T-helper 2 cell treated with Interferon-gamma antibody and Interleukin-4, amounts not matched to agents 100 ng/mL and 5 ng/mL, for 36 hours (primary cell): ENCODE results near the gene MED12L. TPM values are rescaled to one million over a fixed set of nuclear protein-coding genes. Genes with fewer than 3 reads are reported as not detected.

Experiments
- intact Hi-C: fragments of 100-400 bp; cut with micrococcal nuclease; formaldehyde crosslinking; loops from one replicate; pipeline ENCODE4 v1.15.1; 2023
- total RNA-seq: library from RNA; stranded (reverse); gene quantifications from 2 replicates; pipeline ENCODE4 v1.2.3, GENCODE V29; 2022

Gene MED12L
- total RNA-seq, 1 donor from 2014 or later: 1.8 TPM

GRCh38 chr3:151281671-151282324 lies 196.3 kb downstream of the MED12L start:
- intact Hi-C loops: loop anchor here (2.0 to 10.0 kb wide), 5 partner anchors 77 to 1413 kb away; partner anchors contain the start of gene MED12L

GRCh38 chr3:151282921-151283320 lies 197.5 kb downstream of the MED12L start:
- intact Hi-C loops: loop anchor here (1.0 to 10.0 kb wide), 8 partner anchors 56 to 1412 kb away; partner anchors contain the start of gene MED12L

- intact Hi-C loops: loop anchor here (1.0 to 10.0 kb wide), 8 partner anchors 56 to 1411 kb away; partner anchors contain the start of gene MED12L
These were observed 197.9 kb downstream of the MED12L start for GRCh38 chr3:151283387-151283786.

- intact Hi-C loops: loop anchor here (1.0 to 10.0 kb wide), 8 partner anchors 57 to 1411 kb away; partner anchors contain the start of gene MED12L
These were observed 198.5 kb downstream of the MED12L start for GRCh38 chr3:151283907-151284461.

- intact Hi-C loops: loop anchor here (10.0 kb wide), 3 partner anchors 351 to 1409 kb away; no protein-coding TSS in a partner anchor
These were observed 200.5 kb downstream of the MED12L start for GRCh38 chr3:151285940-151286339.

DNA sequence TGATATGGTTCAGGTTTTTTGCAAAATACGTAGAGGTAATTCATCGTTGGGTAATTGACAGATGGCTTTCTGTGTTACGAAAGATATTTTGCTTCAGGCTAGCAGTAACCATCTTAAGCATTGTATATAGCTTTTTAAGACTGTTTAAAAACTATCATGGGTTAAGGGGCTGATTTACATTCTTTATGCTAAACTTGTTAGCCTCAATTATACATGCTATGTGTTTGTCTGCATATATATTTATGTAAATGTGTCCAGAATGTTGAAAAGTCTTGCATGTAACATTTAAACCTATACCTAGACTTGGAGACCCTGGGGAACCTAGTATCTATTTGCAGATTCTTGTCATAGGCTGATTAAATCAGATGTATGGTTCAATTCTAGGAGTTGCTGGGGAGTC lies 204.0 kb downstream of the MED12L start:
- intact Hi-C loops: loop anchor here (2.0 to 10.0 kb wide), 4 partner anchors 355 to 1405 kb away; no protein-coding TSS in a partner anchor

DNA sequence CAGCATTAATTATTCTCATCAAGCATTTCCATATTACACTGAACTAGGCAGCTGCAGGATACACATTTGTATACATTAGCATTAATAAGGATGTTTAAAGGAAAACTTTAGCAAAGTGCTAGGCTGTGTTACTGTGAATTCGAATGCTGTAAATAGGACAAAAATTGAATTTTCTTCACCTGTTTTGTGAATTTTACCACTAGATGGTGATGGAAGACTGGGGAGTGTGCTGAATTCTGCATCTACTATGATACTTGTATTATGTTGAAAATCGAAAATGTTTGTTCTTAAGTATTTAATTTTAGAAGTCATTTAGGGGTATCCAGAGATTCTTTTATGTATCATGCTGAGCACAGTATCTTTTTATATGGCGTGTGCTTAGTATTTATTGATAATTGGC lies 205.2 kb downstream of the MED12L start:
- intact Hi-C loops: loop anchor here (1.0 kb wide), 1 partner anchor 37 kb away; no protein-coding TSS in a partner anchor

DNA sequence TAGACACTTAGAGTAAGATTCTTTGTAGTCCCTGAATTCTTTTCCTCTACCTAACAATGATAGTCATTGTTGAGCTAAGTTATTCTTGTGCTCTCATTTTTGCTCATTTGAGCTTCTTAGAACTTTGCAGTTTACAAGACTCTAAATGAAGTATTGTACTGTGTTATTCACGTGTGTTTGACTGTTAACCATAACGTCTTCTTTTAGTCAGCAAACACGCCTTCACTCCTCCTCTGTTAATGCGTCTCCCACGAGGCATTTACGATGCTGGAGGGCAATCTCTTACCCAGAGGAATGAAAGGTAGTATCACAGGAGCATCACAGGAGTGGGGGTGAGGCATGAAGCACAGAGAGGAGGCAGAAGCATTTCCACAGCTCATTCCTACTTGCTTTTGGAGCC lies 207.7 kb downstream of the MED12L start:
- intact Hi-C loops: no loop called here

- intact Hi-C loops: no loop called here
These were observed 210.8 kb downstream of the MED12L start for GRCh38 chr3:151296226-151296625.

- intact Hi-C loops: no loop called here
These were observed 212.0 kb downstream of the MED12L start for GRCh38 chr3:151297429-151297828.

- intact Hi-C loops: no loop called here
These were observed 213.5 kb downstream of the MED12L start for GRCh38 chr3:151299006-151299405.

GRCh38 chr3:151300539-151300938 lies 215.1 kb downstream of the MED12L start:
- intact Hi-C loops: no loop called here

DNA sequence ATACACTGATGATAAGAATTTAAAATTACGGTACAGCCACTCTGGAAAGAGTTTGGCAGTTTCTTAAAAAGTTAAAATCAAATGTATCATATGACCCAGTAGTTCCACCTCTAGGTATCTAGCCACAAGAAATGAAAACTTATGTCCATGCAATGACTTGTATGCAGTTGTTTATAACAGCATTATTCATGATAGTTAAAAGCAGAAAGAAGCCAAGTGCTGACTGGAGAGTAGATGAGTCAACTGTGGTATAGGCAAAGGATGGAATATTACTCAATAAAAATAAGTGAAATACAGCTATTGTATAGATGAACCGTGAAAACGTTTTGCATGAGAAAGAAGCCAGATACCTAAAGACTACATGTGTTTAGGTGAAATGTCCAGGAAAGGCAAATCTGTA lies 216.3 kb downstream of the MED12L start:
- intact Hi-C loops: no loop called here

DNA sequence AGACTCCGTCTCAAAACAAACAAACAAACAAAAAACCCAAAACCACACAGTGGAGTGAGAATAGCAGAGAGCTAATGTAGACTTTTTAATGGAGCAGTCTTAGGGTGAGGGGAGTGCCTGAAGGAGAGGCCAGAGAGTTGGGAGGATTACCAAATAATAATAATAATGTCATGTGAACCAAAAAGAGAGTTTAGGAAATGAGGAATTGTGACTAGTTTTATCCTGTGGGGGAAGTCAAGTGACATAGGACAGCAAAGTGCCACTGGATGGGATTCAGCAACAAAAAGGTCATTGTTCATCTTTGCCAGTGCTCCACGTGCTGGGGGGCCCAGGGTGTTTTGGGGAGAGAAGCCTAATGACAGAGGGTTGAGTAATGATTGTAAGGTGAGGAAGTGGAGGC lies 218.3 kb downstream of the MED12L start:
- intact Hi-C loops: loop anchor here (2.0 kb wide), 1 partner anchor 15 kb away; no protein-coding TSS in a partner anchor

DNA sequence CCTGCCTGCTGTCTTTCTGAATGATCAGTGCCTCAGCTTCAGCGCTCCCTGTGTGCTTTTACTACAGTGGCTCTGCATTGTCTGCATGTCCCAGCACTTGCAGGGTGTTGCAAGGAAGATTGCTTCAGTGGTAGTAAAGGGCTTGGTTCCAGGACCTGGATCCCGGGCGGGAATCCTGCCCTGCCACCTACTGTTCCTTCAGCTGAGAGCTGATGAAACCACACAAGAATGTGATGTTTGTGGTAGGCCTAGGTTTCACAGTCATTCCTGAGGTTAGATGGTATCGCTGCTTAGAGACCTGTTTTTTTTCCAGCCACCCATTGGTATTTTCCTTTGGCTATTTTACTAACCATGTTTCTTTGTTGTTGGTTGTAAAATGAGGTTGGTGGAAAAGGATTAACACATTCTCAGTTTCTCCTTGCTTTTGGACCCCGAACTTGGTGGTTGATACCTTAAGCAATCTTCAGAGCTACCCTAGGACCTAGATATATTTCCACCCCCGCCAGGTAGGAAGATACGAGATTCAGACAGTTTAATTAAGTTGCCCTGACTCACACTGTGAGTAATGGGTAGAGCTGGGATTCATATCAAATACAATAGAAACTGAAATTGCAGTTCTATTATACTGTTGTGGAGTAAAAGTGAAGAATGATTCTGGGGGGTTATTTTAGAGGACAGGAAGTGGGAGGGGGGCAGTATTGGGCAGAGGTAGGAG lies 219.8 kb downstream of the MED12L start:
- intact Hi-C loops: loop anchor here (2.0 kb wide), 1 partner anchor 14 kb away; no protein-coding TSS in a partner anchor

GRCh38 chr3:151305775-151306151 lies 220.3 kb downstream of the MED12L start:
- intact Hi-C loops: loop anchor here (2.0 kb wide), 1 partner anchor 13 kb away; no protein-coding TSS in a partner anchor

GRCh38 chr3:151306168-151306810 lies 220.8 kb downstream of the MED12L start:
- intact Hi-C loops: no loop called here

DNA sequence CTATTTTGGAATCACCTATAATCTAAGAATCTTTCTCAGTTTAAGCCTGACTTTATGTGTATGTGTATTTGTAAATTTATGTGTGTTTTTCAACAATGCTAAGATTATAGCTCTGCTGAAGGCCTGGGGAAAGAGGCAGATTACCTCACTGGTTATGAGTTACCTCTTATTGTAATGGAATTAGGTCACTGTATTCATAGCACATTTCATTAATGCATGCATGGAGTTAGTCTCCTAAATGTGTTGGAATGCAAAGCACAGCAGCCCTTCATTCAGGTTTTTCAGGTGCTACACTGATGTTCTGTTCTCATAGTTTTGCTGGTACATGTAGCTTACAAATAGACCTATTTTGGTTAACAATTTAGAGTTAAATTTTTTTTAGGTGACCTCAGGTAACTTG lies 221.7 kb downstream of the MED12L start:
- intact Hi-C loops: no loop called here

DNA sequence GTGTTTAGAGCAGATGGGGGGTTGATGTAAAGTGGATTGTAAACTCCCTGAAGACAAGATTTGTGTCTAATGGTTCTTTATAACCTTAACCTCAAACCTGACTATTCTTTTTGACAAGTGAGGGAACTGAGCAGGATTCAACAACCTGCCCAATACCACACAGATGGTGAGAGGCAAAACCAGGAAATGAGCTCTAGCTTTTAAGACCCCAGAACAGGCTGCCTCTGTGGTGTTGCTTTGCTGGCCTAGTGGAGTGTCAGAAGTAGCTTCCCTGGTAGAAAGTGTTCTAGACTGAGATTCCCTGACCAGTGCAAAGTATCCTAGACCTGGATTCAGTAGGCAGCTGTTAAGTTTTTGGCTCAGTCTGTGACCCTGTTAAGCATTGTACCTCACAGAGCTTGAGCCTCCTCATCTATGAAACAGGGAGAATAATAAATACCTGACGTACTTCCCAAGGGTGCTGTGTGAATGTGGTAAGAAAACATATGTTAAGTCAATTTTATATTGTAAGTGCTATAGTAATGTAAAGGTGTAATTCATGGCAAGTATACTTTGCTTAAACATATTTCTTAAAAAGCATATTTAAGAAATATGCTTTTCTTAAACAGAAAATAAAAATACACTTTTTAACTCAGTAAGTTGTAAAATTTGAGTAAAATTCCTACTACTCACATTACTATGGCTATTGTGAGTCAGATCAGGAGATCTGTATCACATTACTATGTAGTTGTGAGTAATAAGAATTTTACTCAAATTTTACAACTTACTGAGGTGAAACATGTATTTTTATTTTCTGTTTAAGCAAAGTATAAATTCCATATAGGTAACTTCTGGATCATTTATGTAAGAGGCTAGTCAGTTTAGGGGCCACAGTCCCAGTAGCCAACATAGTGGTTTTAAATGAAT lies 222.4 kb downstream of the MED12L start:
- intact Hi-C loops: loop anchor here (1.0 kb wide), 1 partner anchor 8 kb away; the partner anchor contains the start of gene GPR87

DNA sequence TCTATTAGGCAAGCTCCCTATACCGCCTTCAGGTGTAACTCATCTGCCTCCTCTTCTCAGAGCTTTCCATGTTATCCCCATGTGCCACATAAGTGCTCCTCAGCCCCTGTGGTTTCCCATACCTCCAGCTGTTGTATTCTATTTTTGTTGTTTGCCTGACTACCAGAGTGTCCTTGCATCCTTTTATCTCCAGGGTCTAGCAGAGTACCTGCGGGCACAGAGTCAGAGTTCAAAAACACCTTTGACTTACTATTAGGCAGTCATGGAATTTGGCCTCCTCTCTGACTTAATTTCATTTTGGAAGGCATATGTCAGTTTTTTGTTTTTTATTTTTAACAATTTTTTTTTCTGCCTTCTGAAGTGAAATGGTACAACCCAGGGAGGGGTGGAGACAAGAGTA lies 224.1 kb downstream of the MED12L start:
- intact Hi-C loops: no loop called here
